A549 treated with RU486 at 1 μM for 4 hours (cell line): ENCODE data around the gene ZNF883. TPM values are rescaled to one million over a fixed set of nuclear protein-coding genes. Genes with fewer than 3 reads are reported as not detected.

Experiments used
- total RNA-seq: library from RNA; stranded (reverse); fragments of 200-300 nt; extraction: Qiagen RNA extraction; gene quantifications from 5 replicates; pipeline ENCODE4 v1.2.3, GENCODE V29; 2022; ENCODE audit warnings: low read depth

Gene ZNF883
- 0.74 to 1.1 TPM (median 0.83 TPM) in 5 replicates for total RNA-seq

DNA sequence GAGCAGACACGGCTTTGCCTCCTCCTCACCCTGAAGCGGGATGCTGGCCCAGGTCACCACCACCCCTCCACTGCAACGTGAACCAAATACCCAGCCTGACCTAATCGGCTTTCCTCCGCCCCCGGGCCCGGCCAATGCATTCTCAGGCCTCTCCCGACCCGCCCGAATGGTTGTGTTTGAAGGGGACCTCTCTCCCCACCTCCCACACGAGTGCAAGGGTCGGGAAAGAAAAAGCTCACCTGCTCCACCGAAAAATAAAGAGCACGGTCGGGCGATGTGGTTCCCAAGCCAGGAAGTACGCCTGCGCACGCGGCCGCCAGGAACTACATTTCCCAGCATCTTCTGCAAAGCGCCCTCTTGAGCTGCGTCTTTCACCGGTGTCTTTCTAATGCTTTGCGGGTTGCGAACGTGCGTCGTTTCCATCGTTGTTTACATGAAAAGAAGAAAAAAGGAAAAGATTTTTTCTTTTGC, at the start of gene ZNF883:
ZNF883 (minus strand) TSS at position 282 of the 471 bp plus-strand sequence.

DNA sequence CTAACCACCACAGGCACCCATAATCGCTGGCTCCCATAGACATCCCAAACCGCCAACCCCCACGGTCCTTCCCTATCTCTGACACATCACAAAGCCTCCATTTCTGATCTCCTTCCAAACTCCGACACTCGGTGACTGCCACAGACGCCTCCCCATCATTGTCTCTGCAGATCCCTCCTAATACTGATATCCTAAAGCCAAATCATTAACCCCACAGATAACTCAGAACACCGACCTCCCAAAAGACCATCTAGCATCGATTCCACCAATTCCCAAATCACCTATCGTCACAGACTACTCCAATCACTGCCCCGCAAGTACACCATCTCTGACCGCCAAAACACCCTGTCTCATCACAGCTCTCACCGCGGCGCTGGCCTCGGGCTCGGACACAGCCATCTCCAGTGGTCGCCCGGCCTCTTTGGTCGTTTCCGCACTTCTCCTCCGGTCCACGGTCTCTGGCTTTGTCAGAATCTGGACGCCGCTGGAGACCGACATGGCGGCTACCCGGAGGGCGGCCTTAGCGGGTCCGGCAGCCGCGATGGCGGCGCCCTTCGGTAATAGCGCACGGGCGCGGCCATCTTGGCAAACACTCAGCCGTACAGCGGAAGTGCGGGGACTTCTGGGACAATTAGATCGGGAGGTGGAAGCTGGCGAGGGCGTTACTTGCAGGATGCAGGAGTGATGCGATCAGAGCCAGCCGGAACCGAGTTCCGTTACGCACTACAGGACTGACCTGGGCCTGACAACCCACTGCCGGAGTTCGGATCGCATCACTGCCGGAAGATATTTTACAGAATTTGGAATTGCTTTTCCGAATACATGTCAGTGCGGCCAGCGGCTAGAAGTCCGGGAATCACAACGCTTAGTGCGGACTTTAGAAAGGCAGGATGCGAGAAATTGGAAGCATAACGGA, 44.5 kb upstream of the ZNF883 start, which contains the start of gene ZFP37:
ZFP37 (minus strand) TSS at position 534 of the 916 bp plus-strand sequence; CDS start at position 498, 36 bp downstream.

Other genes with a start within 250 kb of the ZNF883 start
- not detected in 5 replicates for gene SLC46A2, start 121.3 kb downstream of the ZNF883 start, total RNA-seq
- 0.86 to 1.9 TPM (median 1.8 TPM) in 5 replicates for gene ZFP37, start 44.5 kb upstream of the ZNF883 start, total RNA-seq
- 6.4 to 7.7 TPM (median 7.1 TPM) in 5 replicates for gene SLC31A2, start 138.8 kb upstream of the ZNF883 start, total RNA-seq
- gene FKBP15, start 209.1 kb upstream of the ZNF883 start, total RNA-seq, result 17.5 to 18.4 TPM (median 17.8 TPM) in 5 replicates
- gene SLC31A1, start 209.4 kb upstream of the ZNF883 start, total RNA-seq, result 17.9 to 23.9 TPM (median 22.0 TPM) in 5 replicates